ENCODE data around the gene HAGHL. TPM values are rescaled to one million over a fixed set of nuclear protein-coding genes. Genes with fewer than 3 reads are reported as not detected.
"Not testable (repeated sequence)": the region's sequence is repeated elsewhere in the genome, so short reads cannot be mapped to it uniquely, and the experiment has no call there.

Gene HAGHL
- total RNA-seq, 2 donors from 2014 or later = 8.9 to 11.4 TPM

DNA sequence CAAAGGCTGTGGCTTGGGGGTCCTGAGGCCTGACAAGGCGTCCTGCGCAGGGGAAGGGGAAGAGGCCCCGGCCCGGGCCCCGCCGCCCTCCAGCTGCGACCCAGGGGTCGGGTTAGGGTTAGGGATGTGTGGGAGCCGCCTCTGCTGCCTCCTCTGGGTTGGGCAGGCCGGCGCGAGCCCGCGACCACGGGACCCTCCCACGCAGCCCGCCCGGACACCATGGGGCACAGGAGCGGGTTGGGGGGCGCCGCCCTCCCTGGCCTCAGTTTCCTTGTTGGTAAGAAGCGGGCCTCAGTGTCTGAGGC, 13.5 kb downstream of the HAGHL start:
- Histone ChIP-seq H3K27ac (ENCODE audit: low read depth, low read length) (no peak overlapping the region), H3K4me3 (ENCODE audit: low read length) (peak overlapping the region; percentile 85), H3K36me3 (ENCODE audit: control insufficient read depth, insufficient read depth, low read length) (peaks cover 24% of the 10 kb centered on the region), H3K27me3 (ENCODE audit: control insufficient read depth, insufficient read depth, low read length, poor library complexity, severe bottlenecking) (no peaks in the 10 kb centered on the region), H3K9me3 (ENCODE audit: control insufficient read depth, low read length) (no peaks in the 10 kb centered on the region), H3K4me1 (ENCODE audit: control insufficient read depth, insufficient read depth, low read length) (no peaks in the 10 kb centered on the region), H3K9ac (ENCODE audit: extremely low read depth, low read length, poor library complexity, severe bottlenecking) (peak overlapping the region; percentile 80)
- no peak for DNase-seq
- H3K36me3 Mint-ChIP-seq (ENCODE audit: low read depth) = peaks cover 21% of the 10 kb centered on the region
- peaks cover 5% of the 10 kb centered on the region for H3K4me1 Mint-ChIP-seq
- no peak for TF ChIP-seq CTCF (conservative IDR thresholded peaks at IDR 0.05)
- 0% methylated on average over 22 of the region's 22 CpGs; no CpG with 5 or more reads in 1 of the 2 experiments for WGBS, 2 experiments (ENCODE audit: insufficient coverage in 1 of 2, insufficient read length in 1 of 2)
- no peaks in the 10 kb centered on the region for H3K9me3 Mint-ChIP-seq
- peak overlapping the region; percentile 55 for H3K27ac Mint-ChIP-seq
- peak overlapping the region; percentile 68 for H3K4me3 Mint-ChIP-seq
- H3K27me3 Mint-ChIP-seq (ENCODE audit: insufficient read depth) = no peaks in the 10 kb centered on the region

- Histone ChIP-seq H3K9me3 (ENCODE audit: control insufficient read depth, low read length) (no peaks in the 10 kb centered on the region), H3K9ac (ENCODE audit: extremely low read depth, low read length, poor library complexity, severe bottlenecking) (peak within 1 kb of the TSS; percentile 80), H3K4me3 (ENCODE audit: low read length) (peak within 1 kb of the TSS; percentile 85), H3K27ac (ENCODE audit: low read depth, low read length) (no peak within 1 kb of the TSS), H3K4me1 (ENCODE audit: control insufficient read depth, insufficient read depth, low read length) (no peaks in the 10 kb centered on the region), H3K36me3 (ENCODE audit: control insufficient read depth, insufficient read depth, low read length) (peaks cover 19% of the 10 kb centered on the region), H3K27me3 (ENCODE audit: control insufficient read depth, insufficient read depth, low read length, poor library complexity, severe bottlenecking) (no peaks in the 10 kb centered on the region)
- no peaks in the 10 kb centered on the region for H3K27me3 Mint-ChIP-seq (ENCODE audit: insufficient read depth)
- peak within 1 kb of the TSS; percentile 87 for H3K27ac Mint-ChIP-seq
- peak within 1 kb of the TSS; percentile 68 for H3K4me3 Mint-ChIP-seq
- H3K9me3 Mint-ChIP-seq = no peaks in the 10 kb centered on the region
- DNase-seq = peak; percentile 97
- 0 to 1% methylated on average over 9 to 79 of the region's 79 CpGs for WGBS, 2 experiments (ENCODE audit: insufficient coverage in 1 of 2, insufficient read length in 1 of 2)
- peak; percentile 94 for TF ChIP-seq CTCF (conservative IDR thresholded peaks at IDR 0.05)
- H3K4me1 Mint-ChIP-seq = peaks cover 5% of the 10 kb centered on the region
- peaks cover 17% of the 10 kb centered on the region for H3K36me3 Mint-ChIP-seq (ENCODE audit: low read depth)
Measured at GRCh38 chr16:740764-741505, 14.0 kb downstream of the HAGHL start, which contains the start of gene CIAO3. Gene CIAO3 (minus strand): TSS chr16:740997. CDS start chr16:740985, 12 bp downstream.

GRCh38 chr16:741986-742629, 15.2 kb downstream of the HAGHL start:
- WGBS, 2 experiments (ENCODE audit: insufficient coverage in 1 of 2, insufficient read length in 1 of 2) = 93 to 96% methylated on average over 10 to 15 of the region's 15 CpGs
- Histone ChIP-seq H3K27ac (ENCODE audit: low read depth, low read length) (no peak overlapping the region), H3K9ac (ENCODE audit: extremely low read depth, low read length, poor library complexity, severe bottlenecking) (no peak overlapping the region), H3K27me3 (ENCODE audit: control insufficient read depth, insufficient read depth, low read length, poor library complexity, severe bottlenecking) (no peaks in the 10 kb centered on the region), H3K36me3 (ENCODE audit: control insufficient read depth, insufficient read depth, low read length) (peaks cover 10% of the 10 kb centered on the region), H3K9me3 (ENCODE audit: control insufficient read depth, low read length) (no peaks in the 10 kb centered on the region), H3K4me3 (ENCODE audit: low read length) (no peak overlapping the region), H3K4me1 (ENCODE audit: control insufficient read depth, insufficient read depth, low read length) (no peaks in the 10 kb centered on the region)
- peaks cover 5% of the 10 kb centered on the region for H3K4me1 Mint-ChIP-seq
- no peaks in the 10 kb centered on the region for H3K9me3 Mint-ChIP-seq
- H3K4me3 Mint-ChIP-seq = peak overlapping the region; percentile 68
- H3K27ac Mint-ChIP-seq = no peak overlapping the region
- no peak for TF ChIP-seq CTCF (conservative IDR thresholded peaks at IDR 0.05)
- H3K36me3 Mint-ChIP-seq (ENCODE audit: low read depth) = peaks cover 14% of the 10 kb centered on the region
- DNase-seq = no peak
- H3K27me3 Mint-ChIP-seq (ENCODE audit: insufficient read depth) = no peaks in the 10 kb centered on the region

DNA sequence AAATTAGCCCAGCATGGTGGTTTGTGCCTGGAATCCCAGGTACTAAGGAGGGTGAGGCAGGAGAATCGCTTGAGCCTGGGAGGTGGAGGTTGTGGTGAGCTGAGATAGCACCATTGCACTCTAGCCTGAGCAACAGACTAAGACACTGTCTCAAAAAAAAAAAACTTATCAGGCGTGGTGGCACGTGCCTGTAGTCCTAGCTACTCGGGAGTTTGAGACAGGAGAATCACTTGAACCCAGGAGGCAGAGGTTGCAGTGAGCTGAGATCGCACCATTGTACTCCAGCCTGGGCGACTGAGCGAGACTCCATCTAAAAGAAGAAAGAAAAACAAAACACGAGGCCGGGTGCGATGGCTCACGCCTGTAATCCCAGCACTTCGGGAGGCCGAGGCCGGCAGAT, 16.0 kb downstream of the HAGHL start:
- peaks cover 11% of the 10 kb centered on the region for H3K36me3 Mint-ChIP-seq (ENCODE audit: low read depth)
- not testable (repeated sequence) for H3K4me1 ChIP-seq (ENCODE audit: control insufficient read depth, insufficient read depth, low read length); H3K4me3 Mint-ChIP-seq; H3K4me3 ChIP-seq (ENCODE audit: low read length); H3K9me3 ChIP-seq (ENCODE audit: control insufficient read depth, low read length); H3K27me3 ChIP-seq (ENCODE audit: control insufficient read depth, insufficient read depth, low read length, poor library complexity, severe bottlenecking); H3K4me1 Mint-ChIP-seq; H3K27me3 Mint-ChIP-seq (ENCODE audit: insufficient read depth); H3K36me3 ChIP-seq (ENCODE audit: control insufficient read depth, insufficient read depth, low read length); H3K27ac Mint-ChIP-seq; H3K9ac ChIP-seq (ENCODE audit: extremely low read depth, low read length, poor library complexity, severe bottlenecking); DNase-seq; H3K27ac ChIP-seq (ENCODE audit: low read depth, low read length); H3K9me3 Mint-ChIP-seq
- 93 to 98% methylated on average over 12 to 14 of the region's 14 CpGs for WGBS, 2 experiments (ENCODE audit: insufficient coverage in 1 of 2, insufficient read length in 1 of 2)
